HG02884 (cell line): ENCODE measurements around the gene HOXD9.

Experiments
- ATAC-seq: cut with Tn5 transposase; IDR thresholded peaks from one replicate; pipeline ENCODE4 v1.9.1; 2021; ENCODE audit warnings: mild to moderate bottlenecking, moderate library complexity; ENCODE audit not compliant: unreplicated experiment

HOXD9 gene

DNA sequence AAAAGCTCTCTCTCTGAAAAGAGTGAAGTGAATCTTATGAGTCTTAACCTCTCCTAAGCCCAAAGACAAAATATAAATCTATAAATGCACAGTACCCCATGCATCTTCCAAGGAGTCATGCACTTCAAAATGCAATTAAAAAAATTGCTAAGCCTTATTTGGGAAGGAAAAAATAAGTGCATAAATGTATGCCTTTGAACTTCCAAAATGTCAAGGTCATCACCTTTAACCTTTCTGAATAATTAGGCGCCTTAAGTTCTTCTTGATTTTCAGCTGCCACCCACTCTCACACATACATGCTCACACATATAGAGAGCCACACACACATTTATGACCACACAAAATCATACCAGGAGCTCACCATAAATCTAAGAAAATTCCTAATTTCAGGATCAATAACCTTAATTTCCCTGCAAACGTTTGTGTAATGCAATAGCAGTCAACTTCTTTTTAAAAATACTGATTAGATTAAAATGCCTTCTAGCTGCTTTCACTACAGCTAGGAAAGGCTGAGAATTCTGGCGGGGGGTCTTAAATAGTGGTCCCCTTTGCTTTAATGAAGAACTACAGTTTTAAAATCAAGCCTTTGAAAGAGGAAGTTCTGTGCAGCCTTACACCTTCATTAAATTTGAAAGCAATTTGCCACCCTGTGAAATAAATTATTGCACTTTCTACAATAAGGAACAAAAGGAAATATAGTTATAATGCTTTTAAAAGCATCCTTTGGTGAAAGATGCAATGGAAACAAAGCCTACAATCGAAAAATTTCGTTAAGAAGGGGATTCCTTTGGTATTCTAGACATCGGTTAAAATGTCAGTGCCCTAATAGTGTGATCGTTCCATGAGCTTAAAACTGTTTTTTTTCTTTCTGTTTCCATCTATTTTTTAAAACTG, 11.9 kb upstream of the HOXD9 start:
- ATAC-seq, result no peak

DNA sequence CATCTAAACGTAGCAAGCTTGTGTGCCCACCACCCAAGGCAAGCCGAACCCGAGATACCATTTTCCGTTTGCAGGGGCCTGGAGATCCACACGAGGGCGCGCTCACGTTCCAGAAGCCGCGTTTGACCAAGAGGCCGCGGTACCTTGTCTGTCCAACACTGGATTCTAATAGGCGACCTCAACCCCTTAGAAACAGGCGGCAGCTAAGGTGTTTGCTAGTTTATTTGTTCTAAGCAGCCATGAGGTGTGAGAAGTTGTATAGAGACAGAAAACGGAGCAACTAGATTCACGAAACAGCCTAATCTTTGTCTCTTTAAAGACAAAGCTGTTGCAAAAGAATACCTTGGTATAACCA, 11.2 kb upstream of the HOXD9 start:
- no peak for ATAC-seq

GRCh38 chr2:176111846-176112374, 10.6 kb upstream of the HOXD9 start:
- no peak for ATAC-seq

GRCh38 chr2:176112375-176113302, 9.9 kb upstream of the HOXD9 start:
- no peak for ATAC-seq

DNA sequence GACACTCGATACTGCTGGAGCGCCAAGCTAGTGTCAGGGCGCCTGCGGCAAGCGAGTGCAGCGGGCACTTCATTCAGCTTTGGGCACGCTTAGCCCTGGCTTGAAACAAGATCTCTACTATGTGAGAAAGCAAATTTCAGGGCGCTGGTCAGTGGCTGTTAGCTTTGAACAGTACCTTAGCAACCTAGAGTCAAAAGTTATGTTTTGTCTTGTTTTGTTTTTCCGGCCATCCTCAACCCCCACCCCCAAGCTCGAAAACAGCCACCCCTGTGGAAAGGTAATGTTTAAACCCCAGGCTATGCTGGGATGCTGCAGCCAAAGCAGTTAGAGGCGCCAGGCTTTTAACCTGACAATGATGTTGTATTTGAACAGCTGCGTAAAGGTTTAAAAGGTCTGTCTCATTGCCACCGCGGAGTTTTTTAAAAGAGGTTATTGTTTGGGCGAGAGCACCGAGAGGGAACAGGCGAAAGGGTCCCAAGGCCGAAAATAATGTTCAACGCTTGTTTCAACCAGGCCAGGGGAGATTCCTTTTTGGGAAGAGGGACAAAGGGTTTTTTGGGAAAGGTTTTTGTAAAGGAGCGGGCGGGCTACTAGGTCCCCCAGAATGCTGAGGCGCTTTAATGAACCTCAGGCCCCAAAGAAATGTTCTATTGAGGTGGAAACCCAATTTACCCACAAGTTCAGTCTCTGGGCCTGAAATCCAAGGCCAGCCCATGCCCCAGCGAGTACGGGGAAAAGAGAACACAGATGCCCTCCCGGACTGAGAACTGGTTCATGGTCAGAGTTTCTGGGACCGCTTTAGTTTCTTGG, 8.2 kb upstream of the HOXD9 start:
- ATAC-seq, result no peak

GRCh38 chr2:176114930-176115625, 7.4 kb upstream of the HOXD9 start:
- no peak for ATAC-seq

- ATAC-seq, result no peak
These were observed 6.4 kb upstream of the HOXD9 start, which contains the start of gene HOXD10 for GRCh38 chr2:176115883-176116813. Gene HOXD10 (plus strand): TSS chr2:176116778. CDS start chr2:176116834, 56 bp downstream.

GRCh38 chr2:176117162-176117822, 5.2 kb upstream of the HOXD9 start:
- no peak for ATAC-seq

DNA sequence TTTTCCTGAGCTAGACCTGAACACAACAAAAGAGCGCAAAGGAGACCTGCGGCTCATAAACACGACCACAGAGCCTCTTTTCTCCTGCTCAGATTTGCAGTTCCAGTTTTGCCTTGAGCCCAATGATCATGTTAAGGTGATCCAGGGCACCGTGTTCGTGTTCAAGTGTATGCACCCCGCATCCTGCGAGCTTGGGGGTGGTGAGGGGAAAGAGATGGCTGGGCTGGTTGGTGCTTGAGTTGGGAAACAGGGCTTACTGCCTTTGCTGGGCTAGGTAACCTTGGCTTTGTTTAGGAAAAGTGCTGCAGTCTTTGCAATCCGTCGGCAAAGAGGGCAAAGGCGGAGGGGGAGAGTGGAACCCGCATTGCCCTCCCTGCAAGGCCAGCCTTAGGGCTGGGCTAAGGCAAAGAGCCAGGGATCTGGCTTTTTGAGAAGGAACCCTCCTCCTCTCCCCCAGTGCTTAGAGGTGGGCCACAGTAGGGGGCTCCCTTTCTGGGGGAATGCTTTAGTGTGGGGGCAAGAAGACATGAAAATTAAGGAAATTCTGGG, 4.6 kb upstream of the HOXD9 start:
- ATAC-seq, result no peak

- no peak for ATAC-seq
These were observed 3.7 kb upstream of the HOXD9 start for GRCh38 chr2:176118601-176119339.

GRCh38 chr2:176120364-176121189, 1.9 kb upstream of the HOXD9 start:
- ATAC-seq, result no peak

DNA sequence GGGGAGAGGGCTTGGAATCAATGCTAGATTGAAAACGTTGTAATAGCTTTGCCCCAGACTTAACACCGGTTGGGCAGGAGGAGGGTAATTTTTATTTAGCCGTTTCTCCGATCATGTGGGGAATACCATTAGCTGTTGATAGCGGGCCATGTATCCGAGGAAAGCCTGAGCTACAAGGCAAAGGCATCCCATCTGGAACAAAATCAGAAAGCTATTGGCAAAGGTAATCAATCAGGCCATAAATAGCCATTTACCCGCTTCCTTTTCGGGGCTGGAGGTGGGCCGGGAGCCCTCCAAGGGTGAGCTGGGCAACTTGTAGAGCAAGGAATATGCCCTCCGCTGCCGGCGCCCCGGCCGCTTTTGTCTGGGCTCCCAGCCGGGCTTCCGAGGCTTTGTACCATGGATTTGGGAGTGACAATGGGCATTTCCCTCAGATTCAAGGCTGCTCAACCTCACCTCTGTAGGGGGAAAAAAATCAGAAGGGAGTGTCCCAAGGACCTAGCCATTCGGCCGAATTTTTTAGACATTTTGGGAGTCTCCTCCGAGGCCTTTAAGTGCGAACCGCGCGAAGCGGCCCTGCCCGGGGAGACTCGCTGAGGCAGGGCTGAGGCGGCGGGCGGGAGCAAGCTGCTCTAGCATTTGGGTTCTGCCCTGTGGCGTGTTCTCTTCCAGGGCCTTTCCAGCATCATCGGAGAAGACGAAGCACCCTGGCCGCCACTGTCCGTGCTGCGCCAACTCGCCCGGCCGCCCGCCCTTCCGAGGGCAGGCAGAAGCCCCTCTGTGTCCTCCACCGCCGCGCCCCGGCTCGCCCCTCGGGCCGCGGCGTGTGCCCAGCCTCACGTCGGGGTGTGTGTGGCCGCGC, 1.1 kb upstream of the HOXD9 start:
- ATAC-seq, result no peak

DNA sequence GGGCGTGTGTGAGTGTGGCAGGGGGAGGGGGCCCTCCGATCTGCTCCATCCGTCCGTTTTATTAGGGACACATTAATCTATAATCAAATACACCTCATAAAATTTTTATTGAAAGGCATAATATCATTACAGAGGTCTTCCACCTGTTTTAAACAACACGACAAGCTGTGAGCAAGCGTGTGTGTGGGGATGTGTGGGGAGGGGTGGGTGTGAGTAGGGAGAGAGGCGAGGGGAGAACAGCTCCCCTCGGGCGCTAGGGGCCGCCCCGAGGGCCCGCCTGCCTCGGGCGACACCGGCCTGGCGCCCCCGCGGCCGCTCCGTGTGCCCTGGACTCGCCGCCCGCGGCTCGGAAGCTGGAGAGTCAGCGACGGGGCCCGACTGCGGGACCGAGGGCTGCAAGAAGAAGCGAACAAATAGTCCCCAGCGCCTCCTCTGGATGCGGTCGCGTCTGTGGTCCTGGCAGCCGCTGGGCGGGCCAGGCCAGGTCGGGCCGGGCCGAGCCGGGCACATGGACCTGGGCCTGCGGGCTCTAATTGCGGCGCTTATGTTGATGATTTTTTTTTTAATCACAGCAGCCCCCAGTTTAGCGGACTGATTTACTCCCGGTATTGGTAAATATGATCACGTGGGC, 352 bp upstream of the HOXD9 start:
- ATAC-seq, result no peak

GRCh38 chr2:176123411-176124109, 1.0 kb downstream of the HOXD9 start:
- ATAC-seq, result no peak
